Inflammatory macrophage (primary cell): ENCODE measurements around the gene SETD5.
"Not testable (repeated sequence)": the region's sequence is repeated elsewhere in the genome, so short reads cannot be mapped to it uniquely, and the experiment has no call there.

Experiments used
- DNase-seq, 2 donors: peaks; one replicate each; pipeline ENCODE4 v3.0.0-alpha.2; 2020 to 2022

Gene SETD5

GRCh38 chr3:9473496-9474065, 76.2 kb downstream of the SETD5 start:
- no peak for DNase-seq

- DNase-seq: no peak
Observed at GRCh38 chr3:9474482-9474881, 77.1 kb downstream of the SETD5 start.

GRCh38 chr3:9476935-9477334, 79.5 kb downstream of the SETD5 start:
- no peak for DNase-seq

GRCh38 chr3:9480265-9480664, 82.8 kb downstream of the SETD5 start:
- DNase-seq: no peak

GRCh38 chr3:9485248-9485647, 87.8 kb downstream of the SETD5 start:
- DNase-seq: no peak

- DNase-seq: no peak
Observed at GRCh38 chr3:9491506-9491905, 94.1 kb downstream of the SETD5 start.

- DNase-seq: not testable (repeated sequence)
Observed at GRCh38 chr3:9494036-9494435, 96.6 kb downstream of the SETD5 start.

GRCh38 chr3:9496893-9497292, 99.5 kb downstream of the SETD5 start:
- DNase-seq: no peak

GRCh38 chr3:9497821-9498565, 100.6 kb downstream of the SETD5 start:
- DNase-seq: no peak

- no peak for DNase-seq
Observed at GRCh38 chr3:9498781-9499180, 101.4 kb downstream of the SETD5 start.

- no peak for DNase-seq
Observed at GRCh38 chr3:9499455-9500107, 102.2 kb downstream of the SETD5 start.

GRCh38 chr3:9500108-9501050, 103.0 kb downstream of the SETD5 start:
- DNase-seq: peak; percentile 56 to 73

GRCh38 chr3:9501226-9501625, 103.8 kb downstream of the SETD5 start:
- DNase-seq: no peak

GRCh38 chr3:9503283-9503682, 105.9 kb downstream of the SETD5 start:
- DNase-seq: peak; percentile 63 to 67

GRCh38 chr3:9507586-9508578, 110.5 kb downstream of the SETD5 start:
- DNase-seq: no peak

GRCh38 chr3:9508781-9509180, 111.4 kb downstream of the SETD5 start:
- DNase-seq: no peak

- DNase-seq: no peak
Observed at GRCh38 chr3:9512456-9513045, 115.1 kb downstream of the SETD5 start.

GRCh38 chr3:9514306-9514705, 116.9 kb downstream of the SETD5 start:
- DNase-seq: no peak

GRCh38 chr3:9514956-9515355, 117.5 kb downstream of the SETD5 start:
- no peak for DNase-seq

- no peak for DNase-seq
Observed at GRCh38 chr3:9525078-9525477, 127.7 kb downstream of the SETD5 start.
